Measurements from ENCODE around the gene USH2A.

GRCh38 chr1:216237927-216238542, 185.2 kb downstream of the USH2A start:
- TF ChIP-seq CTCF (IDR thresholded peaks at IDR 0.05) = no peak
- TF ChIP-seq POLR2A (IDR thresholded peaks at IDR 0.05) = no peak

Measured in testis (tissue), 2 donors.